Trophoblast cell (in vitro differentiated cells and primary cell): ENCODE data around the gene FDPS.

Experiments
- DNase-seq, 2 donors: peaks; one replicate each; pipeline ENCODE4 v3.0.0-alpha.2; 2016
- H2AFZ ChIP-seq: 2 replicates; pipeline ENCODE4 v1.6.1; 2013; ENCODE audit warnings: low read length, moderate library complexity, mild to moderate bottlenecking; ENCODE audit not compliant: insufficient read depth, poor library complexity
- H2AK5ac ChIP-seq: 2 replicates; pipeline ENCODE4 v1.6.1; 2013; ENCODE audit warnings: mild to moderate bottlenecking, low read length
- H2BK120ac ChIP-seq: 2 replicates; pipeline ENCODE4 v1.6.1; 2013; ENCODE audit warnings: low read length, mild to moderate bottlenecking, moderate library complexity; ENCODE audit not compliant: insufficient read depth, poor library complexity
- H2BK12ac ChIP-seq: 2 replicates; pipeline ENCODE4 v1.6.1; 2013; ENCODE audit warnings: mild to moderate bottlenecking, low read length, moderate library complexity
- H2BK5ac ChIP-seq: 2 replicates; pipeline ENCODE4 v1.6.1; 2013; ENCODE audit warnings: low read length, low read depth, moderate library complexity, mild to moderate bottlenecking; ENCODE audit not compliant: poor library complexity
- H3K14ac ChIP-seq: 2 replicates; pipeline ENCODE4 v1.6.1; 2013; ENCODE audit warnings: mild to moderate bottlenecking, low read length
- H3K18ac ChIP-seq: 2 replicates; pipeline ENCODE4 v1.6.1; 2013; ENCODE audit warnings: mild to moderate bottlenecking, low read length
- H3K23ac ChIP-seq: 2 replicates; pipeline ENCODE4 v1.6.1; 2013; ENCODE audit warnings: low read length
- H3K27ac ChIP-seq: 2 replicates; pipeline ENCODE4 v1.5.1; 2013; ENCODE audit warnings: low read depth, mild to moderate bottlenecking, inconsistent platforms, low read length, moderate library complexity
- H3K27me3 ChIP-seq: 2 replicates; pipeline ENCODE4 v1.6.1; 2013; ENCODE audit warnings: inconsistent platforms, mild to moderate bottlenecking, low read length, moderate library complexity; ENCODE audit not compliant: insufficient read depth
- H3K36me3 ChIP-seq, 2 experiments: 1 replicate in 1 of 2; 2 replicates in 1 of 2; pipeline ENCODE4 v1.6.1; 2013; ENCODE audit warnings: low read length in 2 of 2, mild to moderate bottlenecking in 2 of 2, moderate library complexity in 1 of 2; ENCODE audit not compliant: insufficient read depth in 2 of 2, control insufficient read depth in 1 of 2
- H3K4ac ChIP-seq: 2 replicates; pipeline ENCODE4 v1.6.1; 2013; ENCODE audit warnings: low read depth, mild to moderate bottlenecking, low read length, moderate library complexity
- H3K4me1 ChIP-seq, 2 experiments: 1 replicate in 1 of 2; 2 replicates in 1 of 2; pipeline ENCODE4 v1.6.1; 2013; ENCODE audit warnings: low read length in 2 of 2, mild to moderate bottlenecking in 2 of 2, moderate library complexity in 1 of 2; ENCODE audit not compliant: insufficient read depth in 2 of 2, control insufficient read depth in 1 of 2
- H3K4me2 ChIP-seq: 2 replicates; pipeline ENCODE4 v1.6.1; 2013; ENCODE audit warnings: inconsistent platforms, mild to moderate bottlenecking, low read length, moderate library complexity
- H3K4me3 ChIP-seq: 2 replicates; pipeline ENCODE4 v1.5.1; 2013; ENCODE audit warnings: mild to moderate bottlenecking, low read depth, low read length, inconsistent platforms
- H3K79me1 ChIP-seq: one replicate; pipeline ENCODE4 v1.6.1; 2013; ENCODE audit warnings: low read length
- H3K79me2 ChIP-seq: 2 replicates; pipeline ENCODE4 v1.6.1; 2013; ENCODE audit warnings: low read length, mild to moderate bottlenecking; ENCODE audit not compliant: control insufficient read depth, insufficient read depth, poor library complexity
- H3K9ac ChIP-seq: 2 replicates; pipeline ENCODE4 v1.6.1; 2013; ENCODE audit warnings: mild to moderate bottlenecking, low read length
- H3K9me3 ChIP-seq: 2 replicates; pipeline ENCODE4 v1.6.1; 2013; ENCODE audit warnings: low read depth, mild to moderate bottlenecking, control low read depth, inconsistent platforms, low read length; ENCODE audit not compliant: insufficient read depth
- H4K12ac ChIP-seq: 2 replicates; pipeline ENCODE4 v1.6.1; 2013; ENCODE audit warnings: low read depth, mild to moderate bottlenecking, low read length, moderate library complexity
- H4K8ac ChIP-seq: 2 replicates; pipeline ENCODE4 v1.6.1; 2013; ENCODE audit warnings: low read depth, mild to moderate bottlenecking, low read length, moderate library complexity
- H4K91ac ChIP-seq: one replicate; pipeline ENCODE4 v1.6.1; 2013; ENCODE audit warnings: low read depth, mild to moderate bottlenecking, low read length, moderate library complexity
- WGBS: extraction: QIAGEN DNeasy Blood & Tissue Kit; methylation state at CpG from one replicate; pipeline ENCODE4 v1.1.7; 2013; ENCODE audit warnings: missing lambda C conversion rate; ENCODE audit not compliant: insufficient read length, insufficient coverage; ENCODE audit errors: extremely low coverage; 5-methylcytosine and 5-hydroxymethylcytosine counted together

The FDPS gene

DNA sequence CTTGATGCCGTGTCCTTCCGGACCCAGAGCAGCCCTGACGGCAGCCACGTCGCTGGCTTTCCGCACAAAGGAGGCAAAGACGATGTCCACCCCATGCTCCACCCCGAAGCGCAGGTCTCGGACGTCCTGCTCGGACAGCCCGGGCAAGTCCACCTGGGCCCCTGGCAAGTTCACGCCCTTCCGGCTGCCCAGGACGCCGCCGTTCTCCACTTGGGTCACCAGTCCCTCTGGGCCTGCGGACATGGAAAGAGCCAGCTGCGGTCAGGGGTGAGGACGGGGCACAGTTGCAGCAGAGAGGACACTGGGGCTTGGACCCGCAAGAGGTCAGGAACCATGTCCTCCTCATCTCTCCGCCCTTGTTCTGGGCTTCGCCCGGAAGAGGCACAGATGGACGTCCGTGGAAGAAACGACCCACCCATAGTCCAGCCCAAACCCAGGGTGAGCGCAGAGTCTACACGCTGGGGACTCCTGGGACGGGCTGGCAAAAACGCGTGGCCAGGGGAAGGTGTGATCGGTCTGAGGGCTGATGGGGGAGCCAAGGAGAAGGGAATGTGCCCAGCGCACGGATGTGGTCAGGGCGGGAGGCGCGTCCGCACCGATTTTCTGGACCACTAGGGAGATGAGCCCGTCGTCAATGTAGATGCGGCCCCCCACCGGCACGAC lies 14.0 kb upstream of the FDPS start:
- H4K91ac ChIP-seq, result no peak overlapping the region
- no peak overlapping the region for H3K4ac ChIP-seq
- no peak overlapping the region for H2BK12ac ChIP-seq
- no peaks in the 10 kb centered on the region for H3K79me2 ChIP-seq
- H3K18ac ChIP-seq, result no peak overlapping the region
- no peak for DNase-seq
- no peak overlapping the region for H3K4me2 ChIP-seq
- no peak overlapping the region for H2BK5ac ChIP-seq
- H3K79me1 ChIP-seq, result no peaks in the 10 kb centered on the region
- H2AK5ac ChIP-seq, result no peak overlapping the region
- no peaks in the 10 kb centered on the region for H3K36me3 ChIP-seq
- WGBS, result no CpG with 5 or more reads among the region's 46 CpGs
- H2AFZ ChIP-seq, result no peak overlapping the region
- no peak overlapping the region for H4K8ac ChIP-seq
- H2BK120ac ChIP-seq, result no peak overlapping the region
- H3K4me3 ChIP-seq, result no peak overlapping the region
- H4K12ac ChIP-seq, result no peak overlapping the region
- peaks cover 2% of the 10 kb centered on the region for H3K9me3 ChIP-seq
- no peaks in the 10 kb centered on the region for H3K4me1 ChIP-seq
- no peak overlapping the region for H3K9ac ChIP-seq
- H3K14ac ChIP-seq, result no peak overlapping the region
- H3K27me3 ChIP-seq, result peaks cover 14% of the 10 kb centered on the region
- H3K27ac ChIP-seq, result no peak overlapping the region
- H3K23ac ChIP-seq, result no peak overlapping the region

DNA sequence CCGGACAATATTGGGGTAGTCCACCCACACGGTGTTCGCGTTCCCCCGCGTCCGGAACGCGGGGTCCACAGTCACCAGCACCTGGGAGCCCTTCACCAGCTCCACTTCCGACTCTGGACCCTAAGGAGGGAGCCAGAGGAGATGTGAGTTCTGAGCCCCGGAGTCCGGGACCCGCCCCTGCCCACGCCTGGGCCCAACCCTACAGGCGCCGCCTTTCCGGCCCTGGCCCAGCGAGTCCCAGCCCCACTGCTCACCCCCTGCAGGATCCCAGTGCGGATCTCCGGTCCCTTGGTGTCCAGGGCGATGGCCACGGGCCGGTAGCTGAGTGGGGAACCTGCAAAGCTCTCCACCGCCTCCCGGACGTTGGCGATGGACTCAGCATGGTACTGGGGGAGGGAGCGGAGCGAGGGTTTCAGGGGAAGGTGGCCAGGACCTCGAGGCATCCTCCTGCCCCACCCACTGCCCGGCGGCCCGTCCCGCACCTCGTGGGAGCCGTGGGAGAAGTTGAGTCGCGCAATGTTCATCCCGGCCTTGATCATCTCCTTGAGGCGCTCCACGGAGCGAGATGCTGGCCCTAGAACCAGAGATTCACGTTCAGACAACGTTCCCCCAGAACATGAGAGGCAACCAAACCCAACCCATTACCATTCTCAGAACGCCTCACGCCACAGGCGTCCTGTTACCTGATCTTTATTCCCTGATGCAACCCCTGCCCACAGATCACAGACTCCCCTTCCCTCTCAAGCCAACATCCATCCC lies 13.3 kb upstream of the FDPS start:
- Histone ChIP-seq H3K18ac (no peak overlapping the region), H3K4me2 (no peak overlapping the region), H3K36me3 (no peaks in the 10 kb centered on the region), H2AFZ (no peak overlapping the region), H3K79me2 (no peaks in the 10 kb centered on the region), H3K4me3 (no peak overlapping the region), H3K23ac (no peak overlapping the region), H4K8ac (no peak overlapping the region), H2AK5ac (no peak overlapping the region), H4K91ac (no peak overlapping the region), H3K27ac (no peak overlapping the region), H2BK12ac (no peak overlapping the region), H4K12ac (no peak overlapping the region), H3K9me3 (peaks cover 2% of the 10 kb centered on the region), H3K4me1 (no peaks in the 10 kb centered on the region), H3K4ac (no peak overlapping the region), H3K9ac (no peak overlapping the region), H3K79me1 (no peaks in the 10 kb centered on the region), H2BK120ac (no peak overlapping the region), H3K27me3 (peaks cover 14% of the 10 kb centered on the region), H2BK5ac (no peak overlapping the region), H3K14ac (no peak overlapping the region)
- no peak for DNase-seq
- no CpG with 5 or more reads among the region's 47 CpGs for WGBS

DNA sequence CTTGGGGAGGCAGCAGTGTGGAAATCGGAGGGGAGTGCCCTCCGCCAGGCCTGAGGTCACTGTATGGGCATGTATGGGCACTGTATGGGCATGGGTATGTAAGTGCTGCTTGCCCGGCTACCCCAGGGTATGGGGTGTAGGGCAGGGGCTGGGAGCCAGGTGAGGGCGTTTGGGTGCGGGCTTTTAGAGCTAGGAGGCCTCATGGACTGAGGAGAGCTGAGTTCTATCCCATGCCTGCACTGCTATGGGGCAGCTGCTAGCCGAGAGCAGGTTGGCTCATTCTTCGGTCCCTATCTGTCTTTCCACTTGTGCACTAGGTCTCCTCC lies 12.8 kb upstream of the FDPS start:
- no peak overlapping the region for H3K14ac ChIP-seq
- no peak for DNase-seq
- peaks cover 14% of the 10 kb centered on the region for H3K27me3 ChIP-seq
- no peaks in the 10 kb centered on the region for H3K79me1 ChIP-seq
- no peak overlapping the region for H3K4me3 ChIP-seq
- no peak overlapping the region for H3K18ac ChIP-seq
- H2BK120ac ChIP-seq, result no peak overlapping the region
- H3K36me3 ChIP-seq, result no peaks in the 10 kb centered on the region
- no peak overlapping the region for H2BK12ac ChIP-seq
- H4K12ac ChIP-seq, result no peak overlapping the region
- no peak overlapping the region for H3K9ac ChIP-seq
- H2BK5ac ChIP-seq, result no peak overlapping the region
- no CpG with 5 or more reads among the region's 7 CpGs for WGBS
- no peak overlapping the region for H3K4ac ChIP-seq
- H2AFZ ChIP-seq, result no peak overlapping the region
- H2AK5ac ChIP-seq, result no peak overlapping the region
- no peaks in the 10 kb centered on the region for H3K4me1 ChIP-seq
- H3K4me2 ChIP-seq, result no peak overlapping the region
- no peak overlapping the region for H4K8ac ChIP-seq
- H3K79me2 ChIP-seq, result no peaks in the 10 kb centered on the region
- no peak overlapping the region for H4K91ac ChIP-seq
- H3K23ac ChIP-seq, result no peak overlapping the region
- H3K9me3 ChIP-seq, result peaks cover 2% of the 10 kb centered on the region
- no peak overlapping the region for H3K27ac ChIP-seq

DNA sequence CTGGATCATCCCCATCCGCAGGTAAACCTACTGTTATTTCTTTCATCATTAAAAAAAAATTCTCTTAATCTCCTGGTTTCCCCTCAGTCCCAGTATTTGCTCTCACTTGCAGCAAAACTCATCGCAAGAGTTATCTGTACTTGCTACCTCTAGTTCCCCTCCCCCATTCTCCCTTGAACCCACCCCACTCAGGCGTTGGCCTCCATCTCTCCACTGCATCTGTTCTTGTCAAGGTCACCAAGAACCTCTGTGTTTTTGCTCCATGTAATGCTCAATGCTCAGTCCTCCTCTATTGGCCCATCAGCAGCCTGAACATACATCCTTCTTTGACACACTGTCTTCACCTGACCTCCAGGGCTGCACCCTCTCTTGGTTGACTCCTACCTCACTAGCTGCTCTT lies 12.0 kb upstream of the FDPS start:
- H3K9me3 ChIP-seq, result peaks cover 2% of the 10 kb centered on the region
- no peak overlapping the region for H3K14ac ChIP-seq
- H3K4me3 ChIP-seq, result no peak overlapping the region
- no peak overlapping the region for H4K91ac ChIP-seq
- no peak overlapping the region for H2BK12ac ChIP-seq
- H4K8ac ChIP-seq, result no peak overlapping the region
- H4K12ac ChIP-seq, result no peak overlapping the region
- no peak overlapping the region for H2AFZ ChIP-seq
- H2BK5ac ChIP-seq, result no peak overlapping the region
- no peak overlapping the region for H2BK120ac ChIP-seq
- DNase-seq, result no peak
- no CpG with 5 or more reads among the region's 3 CpGs for WGBS
- no peaks in the 10 kb centered on the region for H3K36me3 ChIP-seq
- peaks cover 14% of the 10 kb centered on the region for H3K27me3 ChIP-seq
- no peaks in the 10 kb centered on the region for H3K4me1 ChIP-seq
- H3K4me2 ChIP-seq, result no peak overlapping the region
- H3K79me2 ChIP-seq, result no peaks in the 10 kb centered on the region
- H3K9ac ChIP-seq, result no peak overlapping the region
- H2AK5ac ChIP-seq, result no peak overlapping the region
- no peak overlapping the region for H3K18ac ChIP-seq
- no peaks in the 10 kb centered on the region for H3K79me1 ChIP-seq
- H3K4ac ChIP-seq, result no peak overlapping the region
- no peak overlapping the region for H3K23ac ChIP-seq
- H3K27ac ChIP-seq, result no peak overlapping the region
